HCT116 (cell line): ENCODE measurements around the gene SAPCD2. TPM values are rescaled to one million over a fixed set of nuclear protein-coding genes. Genes with fewer than 3 reads are reported as not detected.
A peak's percentile ranks its signal among the peaks of the same experiment; 100 is the strongest.

ENCODE experiments used
- ATAC-seq: fragments of 200-7000 bp; cut with Tn5 transposase; 2 replicates; pipeline ENCODE4 v1.9.1; 2020; ENCODE audit warnings: mild to moderate bottlenecking, moderate library complexity
- Bru-seq: library from RNA; stranded (reverse); fragments of 400-500 nt; gene quantifications from one replicate; lab custom pipeline; 2021; lab: Mats Ljungman, UMichigan
- BruChase-seq, 2 experiments: library from RNA; stranded (reverse); fragments of 400-500 nt; gene quantifications; one replicate each; lab custom pipeline; 2021; lab: Mats Ljungman, UMichigan
- BruUV-seq: library from RNA; stranded (reverse); fragments of 400-500 nt; replicated peaks from 2 replicates; lab custom pipeline; 2021; lab: Mats Ljungman, UMichigan
- CTCF ChIA-PET: fragments of 300-600 bp; sonication (Branson Sonifier 250); formaldehyde crosslinking; loops from one replicate; lab custom pipeline; 2021; ENCODE audit warnings: antibody characterized with exemption; lab: Charles Lee
- POLR2A ChIA-PET: fragments of 300-600, 350-600 bp; sonication (Branson Sonifier 250); formaldehyde crosslinking; loops from one replicate; lab custom pipeline; 2021; ENCODE audit warnings: antibody characterized with exemption; lab: Charles Lee
- RAD21 ChIA-PET, 2 experiments: fragments of 300-600 bp; sonication (Branson Sonifier 250); formaldehyde crosslinking; loops; one replicate each; lab custom pipeline; 2023; ENCODE audit warnings: low total read pairs in 2 of 2; ENCODE audit not compliant: uncharacterized antibody in 2 of 2, unreplicated experiment in 2 of 2, low non-redundant PET in 1 of 2; lab: Charles Lee
- DNase-seq: peaks from one replicate; pipeline ENCODE4 v3.0.0-alpha.2; 2010; ENCODE audit warnings: low read depth, low spot score
- H2AFZ ChIP-seq: fragments of 200-600 bp; shearing (Covaris generic), sonication (generic); 2 replicates; pipeline ENCODE4 v1.6.1; 2017; ENCODE audit warnings: low read depth, mixed run types, mixed read lengths, antibody characterized with exemption, low read length; ENCODE audit not compliant: poor library complexity, severe bottlenecking
- H3K27ac ChIP-seq: 2 replicates; pipeline ENCODE4 v1.5.1; 2012; ENCODE audit warnings: low read depth, low read length
- H3K27me3 ChIP-seq: fragments of 200-600 bp; sonication (generic); 2 replicates; pipeline ENCODE4 v1.6.1; 2016; ENCODE audit warnings: mixed run types, low read length, mixed read lengths; ENCODE audit not compliant: insufficient read depth
- H3K36me3 ChIP-seq, 2 experiments: fragments of 200-500 bp in 1 of 2; fragments of 200-600 bp in 1 of 2; sonication (Bioruptor generic) in 1 of 2; sonication (generic) in 1 of 2; 2 replicates each; pipeline versions ENCODE4 v1.5.1 to v1.6.1; 2014 to 2016; ENCODE audit warnings: low read length in 2 of 2, inconsistent platforms in 1 of 2, mixed read lengths in 1 of 2, mixed run types in 1 of 2; ENCODE audit not compliant: insufficient read depth in 2 of 2, control insufficient read depth in 1 of 2
- H3K4me1 ChIP-seq, 2 experiments: fragments of 200-600 bp in 1 of 2; sonication (generic) in 1 of 2; 2 replicates each; pipeline versions ENCODE4 v1.5.1 to v1.6.1; 2012 to 2017; ENCODE audit warnings: low read length in 2 of 2, inconsistent platforms in 1 of 2, mild to moderate bottlenecking in 1 of 2, mixed read lengths in 1 of 2, mixed run types in 1 of 2, moderate library complexity in 1 of 2; ENCODE audit not compliant: insufficient read depth in 2 of 2, control insufficient read depth in 1 of 2
- H3K4me2 ChIP-seq: fragments of 200-600 bp; sonication (generic); 2 replicates; pipeline ENCODE4 v1.6.1; 2017; ENCODE audit warnings: mixed run types, low read length, mixed read lengths
- H3K4me3 ChIP-seq, 2 experiments: fragments of 200-600 bp in 1 of 2; sonication (generic) in 1 of 2; replicated peaks in 1 of 2; 2 replicates each; pipeline ENCODE4 v1.5.1; 2011 to 2016; ENCODE audit warnings: low read length in 2 of 2, control low read depth in 1 of 2, low read depth in 1 of 2, mild to moderate bottlenecking in 1 of 2, mixed read lengths in 1 of 2, mixed run types in 1 of 2
- H3K79me2 ChIP-seq: fragments of 200-600 bp; sonication (generic); 2 replicates; pipeline ENCODE4 v1.6.1; 2017; ENCODE audit warnings: mild to moderate bottlenecking, mixed run types, low read length, moderate library complexity, mixed read lengths; ENCODE audit not compliant: insufficient read depth
- H3K9ac ChIP-seq: fragments of 200-600 bp; sonication (generic); 2 replicates; pipeline ENCODE4 v1.6.1; 2016; ENCODE audit warnings: low read length, mixed read lengths
- H3K9me2 ChIP-seq: fragments of 200-600 bp; sonication (generic), shearing (Covaris generic); 2 replicates; pipeline ENCODE4 v1.6.1; 2017; ENCODE audit warnings: mixed run types, mild to moderate bottlenecking, moderate library complexity; ENCODE audit not compliant: insufficient read depth
- H3K9me3 ChIP-seq, 2 experiments: fragments of 200-500 bp in 1 of 2; fragments of 200-600 bp in 1 of 2; sonication (Bioruptor generic) in 1 of 2; sonication (generic) in 1 of 2; 2 replicates each; pipeline ENCODE4 v1.6.1; 2014 to 2017; ENCODE audit warnings: low read length in 2 of 2, mixed read lengths in 2 of 2, inconsistent platforms in 1 of 2, low read depth in 1 of 2, mild to moderate bottlenecking in 1 of 2, mixed run types in 1 of 2, moderate library complexity in 1 of 2; ENCODE audit not compliant: control insufficient read depth in 1 of 2, insufficient read depth in 1 of 2
- H4K20me1 ChIP-seq: fragments of 200-600 bp; sonication (generic), shearing (Covaris generic); 2 replicates; pipeline ENCODE4 v1.6.1; 2017; ENCODE audit warnings: mixed run types, mild to moderate bottlenecking, moderate library complexity; ENCODE audit not compliant: insufficient read depth
- EGR1 ChIP-seq: IDR thresholded peaks from 2 replicates; pipeline ENCODE4 v1.6.1; 2012; ENCODE audit warnings: low read depth
- EZH2 ChIP-seq: fragments of 200-600 bp; sonication (generic); IDR thresholded peaks from 2 replicates; pipeline ENCODE4 v1.6.1; 2017; ENCODE audit warnings: antibody characterized with exemption, mixed run types
- JUND ChIP-seq: IDR thresholded peaks from 2 replicates; pipeline ENCODE4 v1.6.1; 2012
- POLR2A ChIP-seq: IDR thresholded peaks from 2 replicates; pipeline ENCODE4 v1.7.0; 2011; ENCODE audit warnings: borderline replicate concordance; ENCODE audit not compliant: insufficient read depth, insufficient read length; ENCODE audit errors: extremely low read depth
- POLR2AphosphoS5 ChIP-seq: IDR thresholded peaks from 2 replicates; pipeline ENCODE4 v1.6.1; 2011; ENCODE audit warnings: mild to moderate bottlenecking, low read depth, low read length, moderate library complexity
- RAD21 ChIP-seq: IDR thresholded peaks from 2 replicates; pipeline ENCODE4 v1.6.1; 2012; ENCODE audit warnings: low read depth, mild to moderate bottlenecking
- SIN3A ChIP-seq: IDR thresholded peaks from 2 replicates; pipeline ENCODE4 v1.6.1; 2012; ENCODE audit warnings: low read depth
- TCF7L2 ChIP-seq: IDR thresholded peaks from 2 replicates; pipeline ENCODE4 v1.7.0; 2011; ENCODE audit warnings: borderline replicate concordance, inconsistent platforms; ENCODE audit not compliant: insufficient read depth, insufficient read length; ENCODE audit errors: extremely low read depth
- YY1 ChIP-seq: IDR thresholded peaks from 2 replicates; pipeline ENCODE4 v1.6.1; 2011; ENCODE audit warnings: low read length, low read depth, moderate library complexity, mild to moderate bottlenecking; ENCODE audit not compliant: insufficient replicate concordance; ENCODE audit errors: extremely low read depth
- ZFX ChIP-seq: fragments of 450-650 bp; IDR thresholded peaks from 2 replicates; pipeline ENCODE4 v1.6.1; 2017
- intact Hi-C: fragments of 100-400 bp; cut with micrococcal nuclease; formaldehyde crosslinking; loops from 2 replicates; pipeline ENCODE4 v1.10.0; 2022
- long read RNA-seq: library from polyadenylated mRNA; unstranded; transcript quantifications from one replicate; pipeline ENCODE4 v2.0.0, GENCODE V29; 2021; ENCODE audit not compliant: unreplicated experiment
- polyA plus RNA-seq: library from polyadenylated mRNA; unstranded; fragments of >200 nt; gene quantifications from 2 replicates; pipeline ENCODE4 v1.2.1, GENCODE V29; 2012; ENCODE audit warnings: missing spikeins
- total RNA-seq: library from RNA; stranded (reverse); gene quantifications from one replicate; pipeline ENCODE4 v1.2.1, GENCODE V29; 2021; ENCODE audit not compliant: unreplicated experiment
- TF ChIP-seq, protein P1 (sequence below): IDR thresholded peaks from 2 replicates; pipeline ENCODE4 v1.6.1; 2012; ENCODE audit warnings: low read depth
- TF ChIP-seq, protein P2 (sequence below): IDR thresholded peaks from 2 replicates; pipeline ENCODE4 v1.6.1; 2012

SAPCD2 gene, protein sequence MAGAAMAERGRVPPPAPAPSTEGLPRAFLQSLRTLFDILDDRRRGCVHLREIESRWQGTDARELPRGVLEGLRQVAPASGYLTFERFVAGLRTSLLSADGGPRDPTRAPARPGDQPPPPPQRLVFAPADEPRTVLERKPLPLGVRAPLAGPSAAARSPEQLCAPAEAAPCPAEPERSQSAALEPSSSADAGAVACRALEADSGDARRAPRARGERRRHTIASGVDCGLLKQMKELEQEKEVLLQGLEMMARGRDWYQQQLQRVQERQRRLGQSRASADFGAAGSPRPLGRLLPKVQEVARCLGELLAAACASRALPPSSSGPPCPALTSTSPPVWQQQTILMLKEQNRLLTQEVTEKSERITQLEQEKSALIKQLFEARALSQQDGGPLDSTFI
- total RNA-seq (71.7 TPM), Bru-seq, nascent RNA (percentile 64 among the genes with signal in this experiment), BruChase-seq, experiment 1, labeled RNA remaining after a 6-hour chase (percentile 87 among the genes with signal in this experiment), BruChase-seq, experiment 2, labeled RNA remaining after a 2-hour chase (percentile 81 among the genes with signal in this experiment)
- 48.5 and 59.4 TPM in 2 replicates for polyA plus RNA-seq
- long read RNA-seq, transcript SAPCD2-201 (6 exons, 3,848 nt): major isoform, 49 of 301 reads
- long read RNA-seq, partial matches to known transcripts: 8 of 301 reads
- long read RNA-seq, other reads (novel, unspliced or antisense): 244 of 301 reads

DNA sequence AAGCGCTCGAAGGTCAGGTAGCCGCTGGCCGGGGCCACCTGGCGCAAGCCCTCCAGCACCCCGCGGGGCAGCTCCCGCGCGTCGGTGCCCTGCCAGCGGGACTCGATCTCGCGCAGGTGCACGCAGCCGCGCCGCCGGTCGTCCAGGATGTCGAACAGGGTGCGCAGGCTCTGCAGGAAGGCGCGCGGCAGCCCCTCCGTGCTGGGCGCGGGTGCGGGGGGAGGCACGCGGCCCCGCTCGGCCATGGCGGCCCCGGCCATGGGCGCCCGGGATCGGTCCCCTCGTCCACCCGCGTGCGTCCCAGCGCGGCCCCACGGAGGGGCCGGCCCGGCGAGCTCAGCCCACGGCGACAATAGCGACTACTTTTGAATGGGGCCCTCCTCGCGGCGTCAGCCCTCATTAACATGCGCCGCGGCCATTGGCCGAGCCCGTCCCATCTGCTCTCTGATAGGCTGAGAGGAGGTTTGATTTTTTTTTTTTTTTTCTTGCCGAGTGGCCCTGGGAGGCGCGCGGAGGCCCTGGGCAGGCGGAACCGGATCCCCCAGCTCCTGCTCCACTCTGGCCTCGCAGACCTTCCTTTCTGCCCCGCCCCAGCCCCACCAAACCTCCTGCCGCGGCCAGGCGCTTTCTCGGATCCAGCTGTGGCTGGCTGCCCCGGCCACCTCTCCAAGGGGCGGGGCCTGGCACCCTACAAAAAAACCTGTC, at the start of gene SAPCD2:
Gene SAPCD2, minus strand, starts transcription at position 357 of the 705 bp plus-strand sequence. Its CDS starts 97 bp downstream, at position 260.
- H4K20me1 ChIP-seq: no peaks in the 10 kb centered on the region; the same call in 1 of the 2 replicates
- CTCF ChIA-PET: interaction anchor here (0.6 to 4.7 kb wide), 10 partner anchors 12 to 166 kb away, joined by 3 to 49 read pairs (median 6); partner anchors contain the start of genes MAN1B1, NPDC1 and RNF224
- TF ChIP-seq TCF7L2 (peak; percentile 44), ZFX (peak; percentile 43; the same call in 1 of the 2 replicates), JUND (no peak), EGR1 (no peak), POLR2A (peak; percentile 64), RAD21 (no peak), EZH2 (no peak), POLR2AphosphoS5 (peak; percentile 90), YY1 (no peak), SIN3A (no peak)
- TF ChIP-seq, protein P1, sequence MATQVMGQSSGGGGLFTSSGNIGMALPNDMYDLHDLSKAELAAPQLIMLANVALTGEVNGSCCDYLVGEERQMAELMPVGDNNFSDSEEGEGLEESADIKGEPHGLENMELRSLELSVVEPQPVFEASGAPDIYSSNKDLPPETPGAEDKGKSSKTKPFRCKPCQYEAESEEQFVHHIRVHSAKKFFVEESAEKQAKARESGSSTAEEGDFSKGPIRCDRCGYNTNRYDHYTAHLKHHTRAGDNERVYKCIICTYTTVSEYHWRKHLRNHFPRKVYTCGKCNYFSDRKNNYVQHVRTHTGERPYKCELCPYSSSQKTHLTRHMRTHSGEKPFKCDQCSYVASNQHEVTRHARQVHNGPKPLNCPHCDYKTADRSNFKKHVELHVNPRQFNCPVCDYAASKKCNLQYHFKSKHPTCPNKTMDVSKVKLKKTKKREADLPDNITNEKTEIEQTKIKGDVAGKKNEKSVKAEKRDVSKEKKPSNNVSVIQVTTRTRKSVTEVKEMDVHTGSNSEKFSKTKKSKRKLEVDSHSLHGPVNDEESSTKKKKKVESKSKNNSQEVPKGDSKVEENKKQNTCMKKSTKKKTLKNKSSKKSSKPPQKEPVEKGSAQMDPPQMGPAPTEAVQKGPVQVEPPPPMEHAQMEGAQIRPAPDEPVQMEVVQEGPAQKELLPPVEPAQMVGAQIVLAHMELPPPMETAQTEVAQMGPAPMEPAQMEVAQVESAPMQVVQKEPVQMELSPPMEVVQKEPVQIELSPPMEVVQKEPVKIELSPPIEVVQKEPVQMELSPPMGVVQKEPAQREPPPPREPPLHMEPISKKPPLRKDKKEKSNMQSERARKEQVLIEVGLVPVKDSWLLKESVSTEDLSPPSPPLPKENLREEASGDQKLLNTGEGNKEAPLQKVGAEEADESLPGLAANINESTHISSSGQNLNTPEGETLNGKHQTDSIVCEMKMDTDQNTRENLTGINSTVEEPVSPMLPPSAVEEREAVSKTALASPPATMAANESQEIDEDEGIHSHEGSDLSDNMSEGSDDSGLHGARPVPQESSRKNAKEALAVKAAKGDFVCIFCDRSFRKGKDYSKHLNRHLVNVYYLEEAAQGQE: no peak
- TF ChIP-seq, protein P2, sequence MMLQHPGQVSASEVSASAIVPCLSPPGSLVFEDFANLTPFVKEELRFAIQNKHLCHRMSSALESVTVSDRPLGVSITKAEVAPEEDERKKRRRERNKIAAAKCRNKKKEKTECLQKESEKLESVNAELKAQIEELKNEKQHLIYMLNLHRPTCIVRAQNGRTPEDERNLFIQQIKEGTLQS: no peak
- TF ChIP-seq, all 23 proteins: peak for 4
- H3K27ac ChIP-seq: peak within 1 kb of the TSS; percentile 64
- no peaks in the 10 kb centered on the region for H3K27me3 ChIP-seq
- H3K36me3 ChIP-seq: peaks cover 0 to 4% of the 10 kb centered on the region in 2 experiments; a peak in 1 of 4 replicates
- no peaks in the 10 kb centered on the region for H3K9me2 ChIP-seq
- no peaks in the 10 kb centered on the region for H3K9me3 ChIP-seq
- peaks cover 24 to 42% of the 10 kb centered on the region in 2 experiments for H3K4me1 ChIP-seq
- H3K4me2 ChIP-seq: peak within 1 kb of the TSS; percentile 93
- H3K4me3 ChIP-seq: peak within 1 kb of the TSS; percentile 80 to 82
- peak; percentile 73 for ATAC-seq
- H2AFZ ChIP-seq: no peak within 1 kb of the TSS
- intact Hi-C loops: no loop called here
- ChIA-PET POLR2A (interaction anchor here (0.9 to 5.1 kb wide), 5 partner anchors 12 to 170 kb away, joined by 3 to 43 read pairs (median 4); partner anchors contain the start of genes MAN1B1 and TUBB4B), RAD21 (interaction anchor here in 1 of 2 experiments (0.7 to 1.2 kb wide), 3 partner anchors 24 to 685 kb away, joined by 3 to 4 read pairs (median 3); no protein-coding TSS in a partner anchor)
- no TSS peak for BruUV-seq
- peak; percentile 83 for DNase-seq
- peaks cover 47% of the 10 kb centered on the region for H3K79me2 ChIP-seq
- H3K9ac ChIP-seq: peak within 1 kb of the TSS; percentile 89
